ENCODE data around the gene AGER. TPM values are rescaled to one million over a fixed set of nuclear protein-coding genes. Genes with fewer than 3 reads are reported as not detected.

AGER gene
- total and polyA plus RNA-seq, 9 of the 15 experiments (the other 6 are each of a cell fraction or from before 2014, with no cell fraction given), result 1.2 to 11.5 (median 4.1) TPM

DNA sequence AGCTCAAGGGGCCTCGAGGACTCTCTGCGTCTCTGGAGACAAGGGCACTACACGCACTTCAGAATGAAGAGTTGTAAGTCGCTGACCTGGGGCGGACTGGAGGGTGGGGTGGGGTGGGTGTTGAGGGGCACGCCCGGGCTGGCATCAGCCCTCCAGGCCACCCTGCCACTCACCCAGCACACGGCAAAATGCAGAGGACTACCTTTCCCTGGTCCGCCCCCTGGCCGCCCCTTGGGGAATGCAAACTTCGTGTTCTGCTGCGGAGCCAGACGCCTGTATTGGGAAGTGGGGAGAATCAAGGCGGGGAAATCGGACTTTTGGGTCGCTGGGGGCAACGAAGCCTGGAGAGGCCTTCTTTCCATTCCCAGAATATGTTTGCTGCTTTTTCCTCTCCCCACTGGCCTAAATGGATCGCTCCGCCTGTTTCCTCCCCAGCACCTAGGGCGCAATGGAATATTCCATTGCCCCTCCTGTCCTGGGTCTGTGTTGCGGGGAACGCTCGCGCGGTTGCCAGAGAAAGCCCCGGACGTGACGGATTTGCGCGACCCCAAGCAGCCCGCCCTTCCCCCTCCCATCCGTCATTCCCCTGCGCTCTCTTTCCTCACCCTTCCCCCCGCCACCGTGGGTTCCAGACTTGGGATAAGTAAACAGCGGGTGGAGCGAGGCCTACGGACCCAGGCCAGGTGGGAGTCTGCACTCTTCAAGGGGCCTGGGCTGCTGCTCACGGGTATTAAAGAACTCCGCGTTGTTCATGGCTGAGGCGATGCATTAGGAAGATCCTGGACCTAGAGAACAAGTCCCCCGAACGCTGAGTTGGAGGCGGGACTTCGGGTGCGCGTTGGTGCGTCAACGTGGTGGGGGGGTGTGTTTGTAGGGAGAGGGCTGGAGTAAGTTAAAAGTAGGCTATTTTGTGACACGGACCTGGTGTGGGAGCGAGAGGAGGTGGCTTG is 30.2 kb downstream of the AGER start, which contains the start of gene PPT2 (continued):
- TF ChIP-seq, protein P1, sequence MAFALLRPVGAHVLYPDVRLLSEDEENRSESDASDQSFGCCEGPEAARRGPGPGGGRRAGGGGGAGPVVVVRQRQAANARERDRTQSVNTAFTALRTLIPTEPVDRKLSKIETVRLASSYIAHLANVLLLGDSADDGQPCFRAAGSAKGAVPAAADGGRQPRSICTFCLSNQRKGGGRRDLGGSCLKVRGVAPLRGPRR (CRISPR knock-in tag; IDR thresholded peaks at IDR 0.05), result no peak
- no peak for TF ChIP-seq SIRT6 (IDR thresholded peaks at IDR 0.05; ENCODE audit: low read depth, low read length)
- TF ChIP-seq, protein P2, sequence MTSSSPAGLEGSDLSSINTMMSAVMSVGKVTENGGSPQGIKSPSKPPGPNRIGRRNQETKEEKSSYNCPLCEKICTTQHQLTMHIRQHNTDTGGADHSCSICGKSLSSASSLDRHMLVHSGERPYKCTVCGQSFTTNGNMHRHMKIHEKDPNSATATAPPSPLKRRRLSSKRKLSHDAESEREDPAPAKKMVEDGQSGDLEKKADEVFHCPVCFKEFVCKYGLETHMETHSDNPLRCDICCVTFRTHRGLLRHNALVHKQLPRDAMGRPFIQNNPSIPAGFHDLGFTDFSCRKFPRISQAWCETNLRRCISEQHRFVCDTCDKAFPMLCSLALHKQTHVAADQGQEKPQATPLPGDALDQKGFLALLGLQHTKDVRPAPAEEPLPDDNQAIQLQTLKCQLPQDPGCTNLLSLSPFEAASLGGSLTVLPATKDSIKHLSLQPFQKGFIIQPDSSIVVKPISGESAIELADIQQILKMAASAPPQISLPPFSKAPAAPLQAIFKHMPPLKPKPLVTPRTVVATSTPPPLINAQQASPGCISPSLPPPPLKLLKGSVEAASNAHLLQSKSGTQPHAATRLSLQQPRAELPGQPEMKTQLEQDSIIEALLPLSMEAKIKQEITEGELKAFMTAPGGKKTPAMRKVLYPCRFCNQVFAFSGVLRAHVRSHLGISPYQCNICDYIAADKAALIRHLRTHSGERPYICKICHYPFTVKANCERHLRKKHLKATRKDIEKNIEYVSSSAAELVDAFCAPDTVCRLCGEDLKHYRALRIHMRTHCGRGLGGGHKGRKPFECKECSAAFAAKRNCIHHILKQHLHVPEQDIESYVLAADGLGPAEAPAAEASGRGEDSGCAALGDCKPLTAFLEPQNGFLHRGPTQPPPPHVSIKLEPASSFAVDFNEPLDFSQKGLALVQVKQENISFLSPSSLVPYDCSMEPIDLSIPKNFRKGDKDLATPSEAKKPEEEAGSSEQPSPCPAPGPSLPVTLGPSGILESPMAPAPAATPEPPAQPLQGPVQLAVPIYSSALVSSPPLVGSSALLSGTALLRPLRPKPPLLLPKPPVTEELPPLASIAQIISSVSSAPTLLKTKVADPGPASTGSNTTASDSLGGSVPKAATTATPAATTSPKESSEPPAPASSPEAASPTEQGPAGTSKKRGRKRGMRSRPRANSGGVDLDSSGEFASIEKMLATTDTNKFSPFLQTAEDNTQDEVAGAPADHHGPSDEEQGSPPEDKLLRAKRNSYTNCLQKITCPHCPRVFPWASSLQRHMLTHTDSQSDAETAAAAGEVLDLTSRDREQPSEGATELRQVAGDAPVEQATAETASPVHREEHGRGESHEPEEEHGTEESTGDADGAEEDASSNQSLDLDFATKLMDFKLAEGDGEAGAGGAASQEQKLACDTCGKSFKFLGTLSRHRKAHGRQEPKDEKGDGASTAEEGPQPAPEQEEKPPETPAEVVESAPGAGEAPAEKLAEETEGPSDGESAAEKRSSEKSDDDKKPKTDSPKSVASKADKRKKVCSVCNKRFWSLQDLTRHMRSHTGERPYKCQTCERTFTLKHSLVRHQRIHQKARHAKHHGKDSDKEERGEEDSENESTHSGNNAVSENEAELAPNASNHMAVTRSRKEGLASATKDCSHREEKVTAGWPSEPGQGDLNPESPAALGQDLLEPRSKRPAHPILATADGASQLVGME (CRISPR knock-in tag; IDR thresholded peaks at IDR 0.05), result 0 out of 2 replicates have a peak, but pooled peaks have one; percentile 15
- no peak for TF ChIP-seq TCFL5 (CRISPR knock-in tag; conservative IDR thresholded peaks at IDR 0.05)
- 0 out of 2 replicates have a peak, but pooled peaks have one; percentile 64 for TF ChIP-seq DPF2 (IDR thresholded peaks at IDR 0.05)
- TF ChIP-seq MEF2D (tag; conservative IDR thresholded peaks at IDR 0.05; ENCODE audit: low read depth), result peak; percentile 39; the same call in 1 of the 2 replicates
- TF ChIP-seq CBX5 (IDR thresholded peaks at IDR 0.05; ENCODE audit: borderline replicate concordance, low read depth), result no peak
- TF ChIP-seq ZNF584 (CRISPR knock-in tag; IDR thresholded peaks at IDR 0.05; ENCODE audit: low read depth), result no peak
- TF ChIP-seq KLF1 (tag; IDR thresholded peaks at IDR 0.05), result no peak
- TF ChIP-seq C11orf30 (IDR thresholded peaks at IDR 0.05; ENCODE audit: low read depth), result peak; percentile 90
- no peak for TF ChIP-seq ZNF507 (tag; conservative IDR thresholded peaks at IDR 0.05)
- no peak for TF ChIP-seq ZNF384 (IDR thresholded peaks at IDR 0.05; ENCODE audit: low read depth, low read length)
- TF ChIP-seq RBM39 (optimal IDR thresholded peaks at IDR 0.05; ENCODE audit: low read depth, low read length), result no peak
- no peak for TF ChIP-seq HEY1 (CRISPR knock-in tag; IDR thresholded peaks at IDR 0.05; ENCODE audit: borderline replicate concordance)
- peak; percentile 62 for TF ChIP-seq ZNF431 (CRISPR knock-in tag; IDR thresholded peaks at IDR 0.05)
- TF ChIP-seq NR1H2 (CRISPR knock-in tag; IDR thresholded peaks at IDR 0.05), result peak; percentile 91; the same call in 1 of the 2 replicates
- no peak for TF ChIP-seq SRSF1 (IDR thresholded peaks at IDR 0.05; ENCODE audit: low read depth, low read length)
- peak in 1 of 2 experiments; percentile 76; a peak in 2 of 4 replicates for TF ChIP-seq CSDE1 (IDR thresholded peaks at IDR 0.05)
- TF ChIP-seq, protein P3, sequence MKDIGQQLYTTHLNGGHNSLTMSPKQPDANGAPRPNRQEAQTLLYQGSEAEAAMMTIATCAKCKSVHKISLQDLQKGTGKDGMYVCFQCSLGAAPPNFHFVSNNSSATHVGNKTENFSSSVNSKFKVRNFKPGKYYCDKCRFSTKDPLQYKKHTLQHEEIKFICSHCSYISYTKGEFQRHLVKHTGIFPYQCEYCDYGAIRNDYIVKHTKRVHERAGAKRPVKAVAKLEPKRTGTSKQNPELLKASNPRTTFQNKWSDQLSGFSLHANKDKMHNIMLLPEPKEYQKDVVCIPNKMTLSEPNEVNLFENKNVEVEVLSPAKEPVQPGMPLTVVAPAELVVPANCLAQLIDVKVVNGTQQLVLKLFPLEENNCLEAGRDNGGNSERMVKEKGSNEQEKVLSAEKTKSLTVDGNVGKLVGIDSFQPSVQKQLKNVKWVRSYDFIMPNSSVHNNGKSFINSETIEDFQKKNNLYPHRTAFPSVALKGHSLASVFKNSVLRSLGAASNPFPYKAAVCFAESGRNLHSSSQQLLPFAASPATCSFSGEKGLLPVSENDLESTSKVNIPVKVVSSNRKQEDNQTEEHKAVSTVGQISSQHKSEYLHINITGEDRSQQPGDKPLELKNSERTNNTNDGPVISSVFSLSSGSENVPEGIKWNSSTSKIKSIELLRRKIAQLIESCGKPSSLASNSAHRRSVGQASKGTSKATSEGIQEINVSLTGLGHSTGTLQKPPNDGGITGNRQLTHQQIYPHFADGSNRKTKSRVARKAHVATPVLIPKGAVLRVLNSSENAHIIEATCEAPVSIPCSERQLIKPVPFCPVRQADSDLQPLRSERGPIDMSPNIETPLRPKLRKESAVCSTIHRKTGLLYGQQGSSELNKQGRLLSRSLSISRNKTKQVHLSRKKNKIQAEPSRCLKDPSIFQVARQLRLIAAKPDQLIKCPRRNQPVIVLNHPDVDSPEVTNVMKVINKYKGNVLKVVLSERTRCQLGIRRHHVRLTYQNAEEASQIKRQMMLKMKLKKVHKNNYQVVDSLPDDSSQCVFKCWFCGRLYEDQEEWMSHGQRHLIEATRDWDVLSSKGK (CRISPR knock-in tag; IDR thresholded peaks at IDR 0.05), result no peak
